TTC549 (cell line): ENCODE data around the gene OR6C2.
"Not testable (repeated sequence)": the region's sequence is repeated elsewhere in the genome, so short reads cannot be mapped to it uniquely, and the experiment has no call there.

Experiments used
- FAIRE-seq: peaks from 2 replicates; lab custom pipeline; 2012; peaks lifted over from hg19 to GRCh38; lab: Jason Lieb, UNC

OR6C2 gene

GRCh38 chr12:55472264-55472663, 28.4 kb downstream of the OR6C2 start:
- FAIRE-seq, result no peak

GRCh38 chr12:55479136-55479535, 35.3 kb downstream of the OR6C2 start:
- not testable (repeated sequence) for FAIRE-seq

- FAIRE-seq, result not testable (repeated sequence)
These were observed 40.4 kb downstream of the OR6C2 start for GRCh38 chr12:55484284-55484683.

- no peak for FAIRE-seq
These were observed 48.2 kb downstream of the OR6C2 start, which contains the start of gene OR6C68 for GRCh38 chr12:55492078-55492477. OR6C68 (plus strand) TSS chr12:55492378; CDS start chr12:55492378, 0 bp downstream.

- no peak for FAIRE-seq
These were observed 51.6 kb downstream of the OR6C2 start for GRCh38 chr12:55495490-55495889.

GRCh38 chr12:55499231-55499630, 55.4 kb downstream of the OR6C2 start:
- FAIRE-seq, result no peak

GRCh38 chr12:55499810-55500252, 56.0 kb downstream of the OR6C2 start:
- no peak for FAIRE-seq

- no peak for FAIRE-seq
These were observed 57.7 kb downstream of the OR6C2 start for GRCh38 chr12:55501601-55502000.
